GM15510 (cell line): ENCODE measurements around the gene NR2E1.

Experiments
- POLR2A ChIP-seq: IDR thresholded peaks from 3 replicates; pipeline ENCODE4 v1.6.1; 2011; ENCODE audit warnings: borderline replicate concordance; ENCODE audit not compliant: insufficient read length; ENCODE audit errors: extremely low read depth

Gene NR2E1

GRCh38 chr6:108203189-108204112, 37.6 kb downstream of the NR2E1 start:
- no peak for TF ChIP-seq POLR2A

GRCh38 chr6:108207013-108207412, 41.2 kb downstream of the NR2E1 start:
- no peak for TF ChIP-seq POLR2A

- TF ChIP-seq POLR2A, result no peak
Observed at GRCh38 chr6:108209738-108210137, 43.9 kb downstream of the NR2E1 start.

- TF ChIP-seq POLR2A, result no peak
Observed at GRCh38 chr6:108210556-108210955, 44.7 kb downstream of the NR2E1 start.

- no peak for TF ChIP-seq POLR2A
Observed at GRCh38 chr6:108211671-108212070, 45.8 kb downstream of the NR2E1 start.

- TF ChIP-seq POLR2A, result no peak
Observed at GRCh38 chr6:108222064-108222463, 56.2 kb downstream of the NR2E1 start.

- TF ChIP-seq POLR2A, result no peak
Observed at GRCh38 chr6:108222504-108222903, 56.7 kb downstream of the NR2E1 start.

- no peak for TF ChIP-seq POLR2A
Observed at GRCh38 chr6:108227290-108227689, 61.5 kb downstream of the NR2E1 start.

- no peak for TF ChIP-seq POLR2A
Observed at GRCh38 chr6:108228416-108228815, 62.6 kb downstream of the NR2E1 start.

GRCh38 chr6:108235127-108235526, 69.3 kb downstream of the NR2E1 start:
- no peak for TF ChIP-seq POLR2A

- no peak for TF ChIP-seq POLR2A
Observed at GRCh38 chr6:108236791-108237190, 71.0 kb downstream of the NR2E1 start.

GRCh38 chr6:108238322-108238721, 72.5 kb downstream of the NR2E1 start:
- TF ChIP-seq POLR2A, result no peak
